Liver (tissue), 3 donors: ENCODE results near the gene PAWR.

Experiments
- GABPA ChIP-seq, 2 donors: IDR thresholded peaks in 1 of 2; conservative IDR thresholded peaks in 1 of 2; 2 replicates each; pipeline ENCODE4 v1.6.1; 2016; ENCODE audit warnings: antibody characterized with exemption in 2 of 2, mild to moderate bottlenecking in 1 of 2, moderate library complexity in 1 of 2
- SP1 ChIP-seq: IDR thresholded peaks from 2 replicates; pipeline ENCODE4 v1.6.1; 2018; ENCODE audit warnings: antibody characterized with exemption, mild to moderate bottlenecking
- YY1 ChIP-seq: IDR thresholded peaks from 2 replicates; pipeline ENCODE4 v1.6.1; 2016; ENCODE audit warnings: antibody characterized with exemption, mild to moderate bottlenecking
- TF ChIP-seq, protein P1 (sequence below): IDR thresholded peaks from 2 replicates; pipeline ENCODE4 v1.6.1; 2016; ENCODE audit warnings: antibody characterized with exemption, mild to moderate bottlenecking
- TF ChIP-seq, protein P2 (sequence below): fragments of 150-350 bp; IDR thresholded peaks from 2 replicates; pipeline ENCODE4 v1.5.1; 2017; ENCODE audit warnings: improper control_type of control experiment, low read depth, low read length; ENCODE audit not compliant: missing input control
- TF ChIP-seq, protein P3 (sequence below): IDR thresholded peaks from 2 replicates; pipeline ENCODE4 v1.6.1; 2016; ENCODE audit warnings: antibody characterized with exemption
- donor health status: healthy.
- donor health status: healthy.

DNA sequence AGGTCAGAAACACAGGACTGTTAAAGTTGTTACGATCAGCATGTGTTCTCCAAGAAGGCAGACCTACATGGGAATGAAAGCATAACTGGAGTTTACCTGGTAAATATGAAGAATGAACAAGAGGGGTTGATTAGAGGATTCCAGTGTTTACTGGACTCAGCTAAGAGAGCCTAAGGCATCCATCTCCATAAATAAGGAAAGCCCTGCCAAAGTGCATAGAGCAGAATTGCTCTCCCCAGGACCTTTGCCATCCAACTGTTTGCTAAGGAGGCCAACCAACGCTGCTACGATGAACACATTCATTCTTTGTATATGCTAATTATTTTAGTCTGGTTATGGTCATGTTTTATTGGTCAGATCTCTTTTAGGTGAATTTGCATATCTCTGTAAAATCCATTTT, 17.1 kb upstream of the PAWR start:
- TF ChIP-seq, protein P1, sequence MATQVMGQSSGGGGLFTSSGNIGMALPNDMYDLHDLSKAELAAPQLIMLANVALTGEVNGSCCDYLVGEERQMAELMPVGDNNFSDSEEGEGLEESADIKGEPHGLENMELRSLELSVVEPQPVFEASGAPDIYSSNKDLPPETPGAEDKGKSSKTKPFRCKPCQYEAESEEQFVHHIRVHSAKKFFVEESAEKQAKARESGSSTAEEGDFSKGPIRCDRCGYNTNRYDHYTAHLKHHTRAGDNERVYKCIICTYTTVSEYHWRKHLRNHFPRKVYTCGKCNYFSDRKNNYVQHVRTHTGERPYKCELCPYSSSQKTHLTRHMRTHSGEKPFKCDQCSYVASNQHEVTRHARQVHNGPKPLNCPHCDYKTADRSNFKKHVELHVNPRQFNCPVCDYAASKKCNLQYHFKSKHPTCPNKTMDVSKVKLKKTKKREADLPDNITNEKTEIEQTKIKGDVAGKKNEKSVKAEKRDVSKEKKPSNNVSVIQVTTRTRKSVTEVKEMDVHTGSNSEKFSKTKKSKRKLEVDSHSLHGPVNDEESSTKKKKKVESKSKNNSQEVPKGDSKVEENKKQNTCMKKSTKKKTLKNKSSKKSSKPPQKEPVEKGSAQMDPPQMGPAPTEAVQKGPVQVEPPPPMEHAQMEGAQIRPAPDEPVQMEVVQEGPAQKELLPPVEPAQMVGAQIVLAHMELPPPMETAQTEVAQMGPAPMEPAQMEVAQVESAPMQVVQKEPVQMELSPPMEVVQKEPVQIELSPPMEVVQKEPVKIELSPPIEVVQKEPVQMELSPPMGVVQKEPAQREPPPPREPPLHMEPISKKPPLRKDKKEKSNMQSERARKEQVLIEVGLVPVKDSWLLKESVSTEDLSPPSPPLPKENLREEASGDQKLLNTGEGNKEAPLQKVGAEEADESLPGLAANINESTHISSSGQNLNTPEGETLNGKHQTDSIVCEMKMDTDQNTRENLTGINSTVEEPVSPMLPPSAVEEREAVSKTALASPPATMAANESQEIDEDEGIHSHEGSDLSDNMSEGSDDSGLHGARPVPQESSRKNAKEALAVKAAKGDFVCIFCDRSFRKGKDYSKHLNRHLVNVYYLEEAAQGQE, result no peak
- TF ChIP-seq, protein P2, sequence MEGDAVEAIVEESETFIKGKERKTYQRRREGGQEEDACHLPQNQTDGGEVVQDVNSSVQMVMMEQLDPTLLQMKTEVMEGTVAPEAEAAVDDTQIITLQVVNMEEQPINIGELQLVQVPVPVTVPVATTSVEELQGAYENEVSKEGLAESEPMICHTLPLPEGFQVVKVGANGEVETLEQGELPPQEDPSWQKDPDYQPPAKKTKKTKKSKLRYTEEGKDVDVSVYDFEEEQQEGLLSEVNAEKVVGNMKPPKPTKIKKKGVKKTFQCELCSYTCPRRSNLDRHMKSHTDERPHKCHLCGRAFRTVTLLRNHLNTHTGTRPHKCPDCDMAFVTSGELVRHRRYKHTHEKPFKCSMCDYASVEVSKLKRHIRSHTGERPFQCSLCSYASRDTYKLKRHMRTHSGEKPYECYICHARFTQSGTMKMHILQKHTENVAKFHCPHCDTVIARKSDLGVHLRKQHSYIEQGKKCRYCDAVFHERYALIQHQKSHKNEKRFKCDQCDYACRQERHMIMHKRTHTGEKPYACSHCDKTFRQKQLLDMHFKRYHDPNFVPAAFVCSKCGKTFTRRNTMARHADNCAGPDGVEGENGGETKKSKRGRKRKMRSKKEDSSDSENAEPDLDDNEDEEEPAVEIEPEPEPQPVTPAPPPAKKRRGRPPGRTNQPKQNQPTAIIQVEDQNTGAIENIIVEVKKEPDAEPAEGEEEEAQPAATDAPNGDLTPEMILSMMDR, result no peak
- TF ChIP-seq YY1 (no peak), GABPA (IDR thresholded peaks at IDR 0.05 in 1 of 2, conservative IDR thresholded peaks at IDR 0.05 in 1 of 2) (no peak), SP1 (no peak)
- TF ChIP-seq, protein P3, sequence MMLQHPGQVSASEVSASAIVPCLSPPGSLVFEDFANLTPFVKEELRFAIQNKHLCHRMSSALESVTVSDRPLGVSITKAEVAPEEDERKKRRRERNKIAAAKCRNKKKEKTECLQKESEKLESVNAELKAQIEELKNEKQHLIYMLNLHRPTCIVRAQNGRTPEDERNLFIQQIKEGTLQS, result no peak
